K562 (cell line): ENCODE data around the gene CFAP300. TPM values are rescaled to one million over a fixed set of nuclear protein-coding genes. Genes with fewer than 3 reads are reported as not detected.

Experiments
- ATAC-seq: fragments of 200-7000 bp; cut with Tn5 transposase; 3 replicates; pipeline ENCODE4 v1.9.1; 2020; ENCODE audit warnings: moderate library complexity
- BruUV-seq: library from RNA; stranded (reverse); fragments of 400-500 nt; replicated peaks from 2 replicates; lab custom pipeline; 2021; lab: Mats Ljungman, UMichigan
- CTCF ChIA-PET: fragments of 300-600 bp; formaldehyde crosslinking; extraction: SDS; loops from one replicate; lab custom pipeline; 2021; ENCODE audit warnings: low intra/inter-chr PET ratio; lab: Yijun Ruan, JAX
- POLR2A ChIA-PET: fragments of 300-600, 350-650 bp; sonication (Branson Sonifier 250); formaldehyde crosslinking; extraction: SDS; loops from one replicate; lab custom pipeline; 2021; ENCODE audit warnings: antibody characterized with exemption, inconsistent platforms; lab: Yijun Ruan, JAX
- DNase-seq, 4 experiments: peaks; one replicate each; pipeline versions ENCODE4 v3.0.0 to v3.0.0-alpha.2; 2011 to 2018; ENCODE audit warnings: low spot score in 3 of 4, mixed read lengths in 3 of 4; ENCODE audit errors: extremely low read depth in 1 of 4
- FAIRE-seq: peaks from 2 replicates; lab custom pipeline; 2011; peaks lifted over from hg19 to GRCh38; lab: Jason Lieb, UNC
- H2AFZ ChIP-seq: 2 replicates; pipeline ENCODE4 v1.6.0; 2011; ENCODE audit warnings: low read depth, low read length, control low read depth, inconsistent platforms
- H3K27ac ChIP-seq: fragments of 200-600 bp; 3 replicates; pipeline ENCODE4 v1.8.0; 2011; ENCODE audit warnings: low read depth, mild to moderate bottlenecking, control low read depth, inconsistent platforms, low read length, moderate library complexity, mixed read lengths; ENCODE audit errors: extremely low read depth
- H3K27me3 ChIP-seq, 2 experiments: fragments of 300-600 bp in 1 of 2; 2 replicates in 1 of 2; 3 replicates in 1 of 2; pipeline versions ENCODE4 v1.6.0 to v1.8.0; 2011; ENCODE audit warnings: inconsistent platforms in 2 of 2, low read length in 2 of 2, mild to moderate bottlenecking in 1 of 2, mixed read lengths in 1 of 2, moderate library complexity in 1 of 2; ENCODE audit not compliant: control insufficient read depth in 2 of 2, insufficient read depth in 2 of 2
- H3K36me3 ChIP-seq: fragments of 300-600 bp; 3 replicates; pipeline ENCODE4 v1.8.0; 2011; ENCODE audit warnings: mild to moderate bottlenecking, low read length, inconsistent platforms; ENCODE audit not compliant: control insufficient read depth, insufficient read depth
- H3K4me1 ChIP-seq, 2 experiments: fragments of 200-600 bp in 1 of 2; replicated peaks in 1 of 2; 2 replicates in 1 of 2; 3 replicates in 1 of 2; pipeline versions ENCODE4 v1.5.1 to v1.8.0; 2011; ENCODE audit warnings: inconsistent platforms in 2 of 2, low read length in 2 of 2, mild to moderate bottlenecking in 1 of 2, mixed read lengths in 1 of 2, moderate library complexity in 1 of 2; ENCODE audit not compliant: control insufficient read depth in 2 of 2, insufficient read depth in 2 of 2
- H3K4me2 ChIP-seq: 2 replicates; pipeline ENCODE4 v1.6.1; 2011; ENCODE audit warnings: low read length, control low read depth, inconsistent platforms, mixed read lengths; ENCODE audit not compliant: insufficient read depth
- H3K4me3 ChIP-seq: fragments of 200-600 bp; sonication (generic), shearing (Covaris generic); 2 replicates; pipeline ENCODE4 v1.5.1; 2016; ENCODE audit warnings: control low read depth, inconsistent platforms
- H3K79me2 ChIP-seq: fragments of 200-600 bp; 3 replicates; pipeline ENCODE4 v1.8.0; 2011; ENCODE audit warnings: low read length, inconsistent platforms; ENCODE audit not compliant: control insufficient read depth, insufficient read depth
- H3K9ac ChIP-seq, 2 experiments: 2 replicates each; pipeline versions ENCODE4 v1.6.0 to v1.6.1; 2011; ENCODE audit warnings: low read depth in 2 of 2, low read length in 2 of 2, control low read depth in 1 of 2, inconsistent platforms in 1 of 2, mild to moderate bottlenecking in 1 of 2, mixed read lengths in 1 of 2; ENCODE audit not compliant: insufficient read depth in 1 of 2
- H3K9me1 ChIP-seq: one replicate; pipeline ENCODE4 v1.6.0; 2011; ENCODE audit warnings: inconsistent platforms, mild to moderate bottlenecking, low read length, moderate library complexity; ENCODE audit not compliant: control insufficient read depth, insufficient read depth
- H3K9me3 ChIP-seq: replicated peaks from 2 replicates; pipeline ENCODE4 v1.5.1; 2011; ENCODE audit warnings: low read depth, low read length, inconsistent platforms; ENCODE audit not compliant: control insufficient read depth, insufficient read depth
- H4K20me1 ChIP-seq: replicated peaks from 2 replicates; pipeline ENCODE4 v1.6.1; 2011; ENCODE audit warnings: low read length, inconsistent platforms, mixed read lengths; ENCODE audit not compliant: control insufficient read depth, insufficient read depth
- HNRNPLL ChIP-seq: fragments of 200-400 bp; formaldehyde crosslinking; IDR thresholded peaks from 2 replicates; pipeline ENCODE4 v1.6.1; 2017; ENCODE audit warnings: low read length, low read depth, mild to moderate bottlenecking; ENCODE audit not compliant: poor library complexity, severe bottlenecking
- ILK ChIP-seq: fragments of 450-650 bp; IDR thresholded peaks from 2 replicates; pipeline ENCODE4 v1.6.1; 2016; ENCODE audit warnings: missing genetic modification characterization, low read depth, mild to moderate bottlenecking, missing compliant biosample characterization, moderate library complexity, borderline replicate concordance
- NKRF ChIP-seq: fragments of 450-650 bp; IDR thresholded peaks from 2 replicates; pipeline ENCODE4 v1.6.1; 2016; ENCODE audit warnings: borderline replicate concordance
- PML ChIP-seq: IDR thresholded peaks from 2 replicates; pipeline ENCODE4 v1.6.1; 2012; ENCODE audit warnings: low read length, inconsistent platforms
- ZBED1 ChIP-seq: IDR thresholded peaks from 2 replicates; pipeline ENCODE4 v1.6.1; 2014
- WGBS: fragments of 100-300 bp; shearing (Covaris generic); methylation state at CpG from one replicate; pipeline ENCODE4 v1.1.6; 2016; ENCODE audit warnings: low coverage, mixed read lengths; ENCODE audit not compliant: insufficient coverage; ENCODE audit errors: missing lambda C conversion rate; 5-methylcytosine and 5-hydroxymethylcytosine counted together
- in situ Hi-C: fragments of 300-500 bp; cut with MboI; formaldehyde crosslinking; loops from 4 replicates; pipeline ENCODE4 v1.15.0; 2018; ENCODE audit warnings: inconsistent platforms, mixed read lengths
- intact Hi-C: fragments of 100-400 bp; cut with micrococcal nuclease; formaldehyde crosslinking; loops from 2 replicates; pipeline ENCODE4 v1.14.2; 2022
- polyA plus RNA-seq, 8 experiments: library from polyadenylated mRNA; depleted of rRNA in 4 of 8; stranded (reverse) in 5 of 8; unstranded in 3 of 8; fragments of >200 nt; fragmentation: Nextera tagmentation in 2 of 8; fragmentation: Illumina TruSeq in 1 of 8; extraction: Ambion mirVana in 2 of 8; extraction: Trizol in 1 of 8; gene quantifications; 2 replicates each; pipeline versions ENCODE4 v1.2.1 to v1.2.3, GENCODE V29; 2011 to 2014; ENCODE audit warnings: inconsistent platforms in 1 of 8, missing spikeins in 1 of 8
- total RNA-seq, 7 experiments: library from RNA; depleted of rRNA in 6 of 7; stranded (reverse); fragments of >200 nt in 6 of 7; fragmentation: Illumina TruSeq in 2 of 7; extraction: Trizol in 2 of 7; gene quantifications; 2 replicates each; pipeline versions ENCODE4 v1.2.1 to v1.2.3, GENCODE V29; 2011 to 2021; ENCODE audit warnings: low replicate concordance in 1 of 7

The CFAP300 gene
- total and polyA plus RNA-seq, 9 of the 15 experiments (the other 6 are each of a cell fraction or from before 2014, with no cell fraction given) = not detected

- peaks cover 0 to 6% of the 10 kb centered on the region in 2 experiments; a peak in 1 of 5 replicates for H3K27me3 ChIP-seq
- no peaks in the 10 kb centered on the region for H3K9me3 ChIP-seq
- intact Hi-C loops (no loop called here), in situ Hi-C loops (no loop called here)
- DNase-seq (no peak), FAIRE-seq (no peak), ATAC-seq (no peak)
- no peaks in the 10 kb centered on the region for H3K9me1 ChIP-seq
- ChIA-PET POLR2A (no interaction called here), CTCF (no interaction called here)
- H3K79me2 ChIP-seq = no peaks in the 10 kb centered on the region
- peaks cover 0 to 12% of the 10 kb centered on the region in 2 experiments; a peak in 1 of 5 replicates for H3K4me1 ChIP-seq
- BruUV-seq = no TSS peak
- TF ChIP-seq NKRF = no peak
- no peak for TF ChIP-seq ZBED1
- no peak for TF ChIP-seq ILK (tag)
- TF ChIP-seq HNRNPLL = no peak
- no peak for TF ChIP-seq PML
- H3K9ac ChIP-seq = no peak overlapping the region
- WGBS = 28% methylated on average over 19 of the region's 20 CpGs
- no peak overlapping the region for H3K27ac ChIP-seq
- H3K36me3 ChIP-seq = no peaks in the 10 kb centered on the region
- H3K4me3 ChIP-seq = no peak overlapping the region
- H3K4me2 ChIP-seq = no peak overlapping the region
- no peaks in the 10 kb centered on the region for H4K20me1 ChIP-seq
- no peak overlapping the region for H2AFZ ChIP-seq
Measured at GRCh38 chr11:102111787-102112508, 64.7 kb downstream of the CFAP300 start.
